OCI-LY1 (cell line): ENCODE data around the gene YPEL4.

Experiments used
- CTCF ChIP-seq: fragments of 200-600 bp; sonication (generic), shearing (Covaris generic); IDR thresholded peaks from 2 replicates; pipeline ENCODE4 v1.5.1; 2017; ENCODE audit warnings: mild to moderate bottlenecking, antibody characterized with exemption, low read length, moderate library complexity, mixed read lengths
- EZH2 ChIP-seq: fragments of 200-600 bp; sonication (generic), shearing (Covaris generic); IDR thresholded peaks from 2 replicates; pipeline ENCODE4 v1.8.0; 2017; ENCODE audit warnings: borderline replicate concordance, mixed run types, mild to moderate bottlenecking, antibody characterized with exemption, low read length, moderate library complexity, mixed read lengths

DNA sequence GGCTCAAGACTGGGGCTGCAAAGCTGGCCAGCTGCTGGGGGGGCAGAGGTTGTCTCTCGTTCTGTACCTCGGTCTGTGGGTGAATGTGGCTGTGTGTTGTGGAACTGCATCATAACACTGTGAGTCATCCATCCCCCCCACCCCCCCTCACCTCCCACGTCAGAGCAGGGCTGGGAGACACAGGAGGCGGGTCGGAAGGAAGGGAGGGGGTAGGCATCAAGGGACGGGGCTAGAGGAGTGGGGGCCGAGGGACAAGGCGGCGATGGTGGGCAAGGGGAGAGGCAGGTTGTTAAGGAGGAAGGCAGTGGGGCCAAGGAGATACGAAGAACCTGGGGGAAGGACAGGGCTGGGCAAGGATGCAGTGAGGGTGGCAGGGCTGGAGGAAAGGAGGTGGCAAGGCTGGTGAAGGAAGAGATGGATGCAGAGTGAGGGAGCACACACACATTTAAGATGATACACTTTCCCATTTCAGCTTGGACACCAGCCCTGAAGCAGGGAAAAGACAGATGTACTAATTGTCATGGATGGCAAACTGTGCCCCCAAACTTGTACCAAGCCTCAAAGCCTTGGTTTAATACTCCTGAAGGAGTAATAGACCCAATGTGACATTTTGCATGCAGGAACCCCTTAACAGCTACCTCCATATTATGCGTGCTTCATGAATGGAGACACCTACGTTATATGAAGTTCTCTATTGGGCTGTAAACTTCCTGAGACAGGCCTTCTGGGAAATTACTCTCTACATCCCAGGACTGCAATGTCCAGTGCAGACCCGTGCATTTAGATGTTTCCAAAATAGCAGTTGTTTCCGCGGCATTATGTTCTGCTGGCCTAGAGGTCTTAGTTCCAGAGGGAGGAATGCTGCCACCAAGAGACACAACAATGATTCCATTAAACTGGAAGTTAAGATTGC lies at the start of gene YPEL4:
- TF ChIP-seq CTCF: no peak
- no peak for TF ChIP-seq EZH2
